Naive B cell (primary cell): ENCODE data around the gene RPUSD1. TPM values are rescaled to one million over a fixed set of nuclear protein-coding genes. Genes with fewer than 3 reads are reported as not detected.
"Not testable (repeated sequence)": the region's sequence is repeated elsewhere in the genome, so short reads cannot be mapped to it uniquely, and the experiment has no call there.

Experiments used
- ATAC-seq, 2 donors: fragments of 150-1000 bp; cut with Tn5 transposase; 2 replicates each; pipeline ENCODE4 v1.10.0; 2021; ENCODE audit warnings: low read depth in 2 of 2, mild to moderate bottlenecking in 2 of 2, moderate library complexity in 2 of 2
- DNase-seq: peaks from one replicate; pipeline ENCODE4 v3.0.0; 2022
- H3K27ac Mint-ChIP-seq, 6 donors: one replicate each; pipeline ENCODE4 v1.8.0; 2020 to 2022; ENCODE audit warnings: mild to moderate bottlenecking in 6 of 6, mixed read lengths in 6 of 6, moderate library complexity in 5 of 6, inconsistent platforms in 2 of 6
- H3K27me3 Mint-ChIP-seq, 3 donors: one replicate each; pipeline ENCODE4 v1.8.0; 2021 to 2022; ENCODE audit warnings: mixed read lengths in 3 of 3, mild to moderate bottlenecking in 1 of 3
- H3K36me3 Mint-ChIP-seq, 2 donors: one replicate each; pipeline ENCODE4 v1.8.0; 2020 to 2022; ENCODE audit warnings: mixed read lengths in 2 of 2, inconsistent platforms in 1 of 2, mild to moderate bottlenecking in 1 of 2
- H3K4me1 Mint-ChIP-seq, 3 donors: one replicate each; pipeline ENCODE4 v1.8.0; 2020 to 2022; ENCODE audit warnings: mixed read lengths in 3 of 3, inconsistent platforms in 1 of 3, mild to moderate bottlenecking in 1 of 3, moderate library complexity in 1 of 3
- H3K4me3 Mint-ChIP-seq, 8 donors: one replicate each; pipeline ENCODE4 v1.8.0; 2020 to 2022; ENCODE audit warnings: mild to moderate bottlenecking in 8 of 8, mixed read lengths in 8 of 8, moderate library complexity in 8 of 8, inconsistent platforms in 2 of 8
- H3K9me3 Mint-ChIP-seq, 7 donors: one replicate each; pipeline ENCODE4 v1.8.0; 2020 to 2022; ENCODE audit warnings: mixed read lengths in 7 of 7, mild to moderate bottlenecking in 5 of 7, inconsistent platforms in 2 of 7, moderate library complexity in 1 of 7
- polyA plus RNA-seq, 6 donors: library from polyadenylated mRNA; unstranded; fragments of 300-500 nt; fragmentation: Illumina TruSeq; gene quantifications; one replicate each; pipeline ENCODE4 v1.2.3, GENCODE V29; 2021; ENCODE audit warnings: low read depth in 6 of 6

The RPUSD1 gene
- polyA plus RNA-seq, 6 donors from 2014 or later = 24.5 to 43.9 (median 33.7) TPM

- no peaks in the 10 kb centered on the region for H3K36me3 Mint-ChIP-seq
- H3K27me3 Mint-ChIP-seq = peaks cover 0 to 10% (median 0%) of the 10 kb centered on the region in 3 donors
- no peak overlapping the region for H3K27ac Mint-ChIP-seq
- H3K9me3 Mint-ChIP-seq = no peaks in the 10 kb centered on the region
- peaks cover 0 to 7% (median 6%) of the 10 kb centered on the region in 3 donors for H3K4me1 Mint-ChIP-seq
- H3K4me3 Mint-ChIP-seq = no peak overlapping the region
- ATAC-seq (no peak), DNase-seq (no peak)
Observed at GRCh38 chr16:782766-783403, 5.3 kb downstream of the RPUSD1 start.

- H3K27ac Mint-ChIP-seq = no peak overlapping the region
- no peak overlapping the region for H3K4me3 Mint-ChIP-seq
- peaks cover 0 to 10% (median 6%) of the 10 kb centered on the region in 3 donors for H3K4me1 Mint-ChIP-seq
- H3K36me3 Mint-ChIP-seq = no peaks in the 10 kb centered on the region
- no peak for ATAC-seq
- peaks cover 0 to 10% (median 0%) of the 10 kb centered on the region in 3 donors for H3K27me3 Mint-ChIP-seq
- H3K9me3 Mint-ChIP-seq = no peaks in the 10 kb centered on the region
- DNase-seq = no peak
Observed at GRCh38 chr16:782258-782657, 5.9 kb downstream of the RPUSD1 start.

GRCh38 chr16:781346-782010, 6.7 kb downstream of the RPUSD1 start:
- no peak overlapping the region for H3K27ac Mint-ChIP-seq
- H3K9me3 Mint-ChIP-seq = no peaks in the 10 kb centered on the region
- ATAC-seq (no peak), DNase-seq (no peak)
- H3K27me3 Mint-ChIP-seq = peaks cover 0 to 14% (median 0%) of the 10 kb centered on the region in 3 donors
- peaks cover 0 to 7% (median 6%) of the 10 kb centered on the region in 3 donors for H3K4me1 Mint-ChIP-seq
- H3K36me3 Mint-ChIP-seq = no peaks in the 10 kb centered on the region
- H3K4me3 Mint-ChIP-seq = no peak overlapping the region

- H3K36me3 Mint-ChIP-seq = no peaks in the 10 kb centered on the region
- H3K9me3 Mint-ChIP-seq = no peaks in the 10 kb centered on the region
- no peak overlapping the region for H3K27ac Mint-ChIP-seq
- ATAC-seq (no peak), DNase-seq (no peak)
- H3K27me3 Mint-ChIP-seq = peaks cover 0 to 16% (median 0%) of the 10 kb centered on the region in 3 donors
- peaks cover 0 to 7% (median 6%) of the 10 kb centered on the region in 3 donors for H3K4me1 Mint-ChIP-seq
- H3K4me3 Mint-ChIP-seq = peak overlapping the region in 1 of 8 donors; percentile 41
Observed at GRCh38 chr16:780296-780695, 7.9 kb downstream of the RPUSD1 start.

- Mint-ChIP-seq H3K4me1 (peaks cover 0 to 3% (median 0%) of the 10 kb centered on the region in 3 donors), H3K27ac (no peak overlapping the region), H3K27me3 (peaks cover 0 to 16% (median 0%) of the 10 kb centered on the region in 3 donors), H3K36me3 (no peaks in the 10 kb centered on the region), H3K9me3 (no peaks in the 10 kb centered on the region), H3K4me3 (no peak overlapping the region)
- DNase-seq (no peak), ATAC-seq (no peak)
Observed at GRCh38 chr16:779561-779960, 8.6 kb downstream of the RPUSD1 start.

- H3K27me3 Mint-ChIP-seq = peaks cover 0 to 16% (median 0%) of the 10 kb centered on the region in 3 donors
- no peaks in the 10 kb centered on the region for H3K9me3 Mint-ChIP-seq
- no peak for DNase-seq
- ATAC-seq = no peak
- H3K4me1 Mint-ChIP-seq = peaks cover 0 to 3% (median 0%) of the 10 kb centered on the region in 3 donors
- H3K27ac Mint-ChIP-seq = no peak overlapping the region
- H3K36me3 Mint-ChIP-seq = no peaks in the 10 kb centered on the region
- no peak overlapping the region for H3K4me3 Mint-ChIP-seq
Observed at GRCh38 chr16:778909-779527, 9.2 kb downstream of the RPUSD1 start.

GRCh38 chr16:778447-778846, 9.7 kb downstream of the RPUSD1 start:
- peaks cover 0 to 16% (median 0%) of the 10 kb centered on the region in 3 donors for H3K27me3 Mint-ChIP-seq
- H3K36me3 Mint-ChIP-seq = no peaks in the 10 kb centered on the region
- no peaks in the 10 kb centered on the region for H3K9me3 Mint-ChIP-seq
- H3K27ac Mint-ChIP-seq = no peak overlapping the region
- ATAC-seq = no peak
- H3K4me1 Mint-ChIP-seq = peaks cover 0 to 3% (median 0%) of the 10 kb centered on the region in 3 donors
- no peak overlapping the region for H3K4me3 Mint-ChIP-seq
- DNase-seq = no peak

GRCh38 chr16:777826-778225, 10.4 kb downstream of the RPUSD1 start:
- no peak for ATAC-seq
- DNase-seq = no peak
- peaks cover 0 to 16% (median 0%) of the 10 kb centered on the region in 3 donors for H3K27me3 Mint-ChIP-seq
- H3K4me1 Mint-ChIP-seq = peaks cover 0 to 3% (median 0%) of the 10 kb centered on the region in 3 donors
- no peaks in the 10 kb centered on the region for H3K9me3 Mint-ChIP-seq
- H3K27ac Mint-ChIP-seq = peak overlapping the region in 1 of 6 donors; percentile 73
- H3K4me3 Mint-ChIP-seq = no peak overlapping the region
- no peaks in the 10 kb centered on the region for H3K36me3 Mint-ChIP-seq

- DNase-seq (no peak), ATAC-seq (no peak)
- Mint-ChIP-seq H3K9me3 (no peaks in the 10 kb centered on the region), H3K4me3 (no peak overlapping the region), H3K4me1 (peaks cover 0 to 3% (median 0%) of the 10 kb centered on the region in 3 donors), H3K27ac (no peak overlapping the region), H3K27me3 (peaks cover 0 to 16% (median 0%) of the 10 kb centered on the region in 3 donors), H3K36me3 (no peaks in the 10 kb centered on the region)
Observed at GRCh38 chr16:776824-777223, 11.4 kb downstream of the RPUSD1 start.

GRCh38 chr16:776298-776697, 11.9 kb downstream of the RPUSD1 start:
- H3K4me3 Mint-ChIP-seq, DNase-seq, H3K4me1 Mint-ChIP-seq, H3K9me3 Mint-ChIP-seq, H3K36me3 Mint-ChIP-seq, ATAC-seq, H3K27ac Mint-ChIP-seq: not testable (repeated sequence)
- H3K27me3 Mint-ChIP-seq = peaks cover 0 to 16% (median 0%) of the 10 kb centered on the region in 3 donors

- DNase-seq (no peak), ATAC-seq (no peak)
- Mint-ChIP-seq H3K27me3 (peaks cover 0 to 11% (median 0%) of the 10 kb centered on the region in 3 donors), H3K27ac (no peak overlapping the region), H3K36me3 (no peaks in the 10 kb centered on the region), H3K4me3 (no peak overlapping the region), H3K4me1 (peaks cover 0 to 3% (median 0%) of the 10 kb centered on the region in 3 donors), H3K9me3 (no peaks in the 10 kb centered on the region)
Observed at GRCh38 chr16:775236-775796, 12.9 kb downstream of the RPUSD1 start.

GRCh38 chr16:774086-775001, 13.8 kb downstream of the RPUSD1 start:
- H3K4me1 Mint-ChIP-seq = peaks cover 0 to 3% (median 0%) of the 10 kb centered on the region in 3 donors
- no peak overlapping the region for H3K27ac Mint-ChIP-seq
- H3K4me3 Mint-ChIP-seq = no peak overlapping the region
- no peaks in the 10 kb centered on the region for H3K36me3 Mint-ChIP-seq
- H3K9me3 Mint-ChIP-seq = no peaks in the 10 kb centered on the region
- no peak for DNase-seq
- H3K27me3 Mint-ChIP-seq = peaks cover 0 to 5% (median 0%) of the 10 kb centered on the region in 3 donors
- ATAC-seq = no peak

- no peaks in the 10 kb centered on the region for H3K36me3 Mint-ChIP-seq
- no peaks in the 10 kb centered on the region for H3K9me3 Mint-ChIP-seq
- H3K4me3 Mint-ChIP-seq = no peak overlapping the region
- no peak for ATAC-seq
- no peak overlapping the region for H3K27ac Mint-ChIP-seq
- H3K27me3 Mint-ChIP-seq = peaks cover 0 to 5% (median 0%) of the 10 kb centered on the region in 3 donors
- H3K4me1 Mint-ChIP-seq = peaks cover 0 to 3% (median 0%) of the 10 kb centered on the region in 3 donors
- no peak for DNase-seq
Observed at GRCh38 chr16:772959-773358, 15.2 kb downstream of the RPUSD1 start.
